Gastrocnemius medialis (tissue), 4 donors: ENCODE data around the gene KRTAP10-7. TPM values are rescaled to one million over a fixed set of nuclear protein-coding genes. Genes with fewer than 3 reads are reported as not detected.

Experiments
- ATAC-seq, 2 donors: fragments of 150-250 bp; one replicate each; pipeline ENCODE4 v1.9.1; 2016
- DNase-seq, 2 donors: peaks; one replicate each; pipeline ENCODE4 v3.0.0-alpha.2; 2019
- H3K27ac ChIP-seq, 4 donors: fragments of 200-600 bp; sonication (generic); 1 replicate in 1 of 4; 2 replicates in 3 of 4; pipeline ENCODE4 v1.5.1; 2016 to 2018; ENCODE audit warnings: mild to moderate bottlenecking in 2 of 4, moderate library complexity in 1 of 4
- H3K27me3 ChIP-seq, 3 donors: fragments of 200-600 bp; sonication (generic) in 2 of 3; 1 replicate in 1 of 3; 2 replicates in 2 of 3; pipeline versions ENCODE4 v1.5.1 to v1.6.0; 2016 to 2019; ENCODE audit warnings: mild to moderate bottlenecking in 1 of 3, moderate library complexity in 1 of 3
- H3K36me3 ChIP-seq, 2 donors: fragments of 200-600 bp; sonication (generic) in 1 of 2; one replicate each; pipeline ENCODE4 v1.5.1; 2017 to 2018
- H3K4me1 ChIP-seq, 2 donors: fragments of 200-600 bp; sonication (generic) in 1 of 2; one replicate each; pipeline ENCODE4 v1.5.1; 2016 to 2017; ENCODE audit warnings: mild to moderate bottlenecking in 2 of 2
- H3K4me3 ChIP-seq, 4 donors: fragments of 200-600 bp; sonication (generic) in 3 of 4; 1 replicate in 1 of 4; 2 replicates in 3 of 4; pipeline ENCODE4 v1.5.1; 2016 to 2019; ENCODE audit warnings: mild to moderate bottlenecking in 2 of 4
- H3K9me3 ChIP-seq, 3 donors: fragments of 200-600 bp; sonication (generic) in 2 of 3; 1 replicate in 1 of 3; 2 replicates in 2 of 3; pipeline ENCODE4 v1.5.1; 2016 to 2019
- CTCF ChIP-seq, 5 experiments: fragments of 450-650 bp in 3 of 5; fragments of 200-600 bp in 2 of 5; sonication (generic) in 2 of 5; IDR thresholded peaks in 4 of 5; conservative IDR thresholded peaks in 1 of 5; 1 replicate in 4 of 5; 2 replicates in 1 of 5; pipeline ENCODE4 v1.5.1; 2016 to 2019; ENCODE audit warnings: antibody characterized with exemption in 5 of 5, mild to moderate bottlenecking in 3 of 5, moderate library complexity in 3 of 5
- POLR2A ChIP-seq, 2 donors: fragments of 450-650 bp; IDR thresholded peaks; one replicate each; pipeline ENCODE4 v1.6.1; 2017; ENCODE audit warnings: antibody characterized with exemption in 2 of 2, mild to moderate bottlenecking in 2 of 2, moderate library complexity in 2 of 2
- in situ Hi-C, 4 donors: fragments of 200-750 bp; cut with MboI; loops; one replicate each; pipeline versions ENCODE4 v1.15.0 to v1.8.0; 2017; ENCODE audit warnings: low sequenced_read_pairs in 4 of 4
- intact Hi-C: fragments of 100-400 bp; cut with DNase I; formaldehyde crosslinking; loops from one replicate; pipeline ENCODE4 v1.15.1; 2023; ENCODE audit warnings: low total_unique reads
- total RNA-seq, 4 donors: library from RNA; depleted of rRNA; stranded (reverse); fragments of >200 nt; gene quantifications; one replicate each; pipeline versions ENCODE4 v1.1.0 to v1.2.3, GENCODE V29; 2016

KRTAP10-7 gene
- total RNA-seq, 4 donors from 2014 or later = not detected

DNA sequence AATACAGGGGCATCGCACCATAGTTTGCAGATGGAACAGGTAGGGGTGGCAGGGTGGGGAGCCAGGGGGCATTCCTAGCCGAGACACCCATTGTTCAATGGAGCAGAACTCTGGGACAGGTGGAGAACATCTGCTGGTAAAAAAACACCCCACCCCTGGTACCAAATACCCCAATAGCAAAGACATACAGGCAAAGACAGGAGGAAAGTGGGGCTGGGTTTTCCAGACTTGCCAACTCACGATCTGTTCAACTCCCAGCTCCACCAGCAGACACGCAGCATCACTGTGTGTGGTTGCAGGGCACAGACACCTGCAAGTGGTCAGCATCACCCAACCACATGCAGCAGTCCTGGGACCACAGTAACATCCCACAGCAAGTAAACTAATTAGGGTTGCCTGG, 11.2 kb downstream of the KRTAP10-7 start:
- in situ Hi-C loops = no loop called here
- Histone ChIP-seq H3K27ac (no peak overlapping the region), H3K36me3 (no peaks in the 10 kb centered on the region), H3K4me3 (no peak overlapping the region), H3K27me3 (peaks cover 5 to 11% (median 5%) of the 10 kb centered on the region in 3 donors), H3K4me1 (no peaks in the 10 kb centered on the region), H3K9me3 (no peaks in the 10 kb centered on the region)
- ATAC-seq = no peak
- TF ChIP-seq CTCF (IDR thresholded peaks at IDR 0.05 in 4 of 5, conservative IDR thresholded peaks at IDR 0.05 in 1 of 5) (no peak), POLR2A (IDR thresholded peaks at IDR 0.05) (no peak)
- DNase-seq = no peak
- intact Hi-C loops = no loop called here

DNA sequence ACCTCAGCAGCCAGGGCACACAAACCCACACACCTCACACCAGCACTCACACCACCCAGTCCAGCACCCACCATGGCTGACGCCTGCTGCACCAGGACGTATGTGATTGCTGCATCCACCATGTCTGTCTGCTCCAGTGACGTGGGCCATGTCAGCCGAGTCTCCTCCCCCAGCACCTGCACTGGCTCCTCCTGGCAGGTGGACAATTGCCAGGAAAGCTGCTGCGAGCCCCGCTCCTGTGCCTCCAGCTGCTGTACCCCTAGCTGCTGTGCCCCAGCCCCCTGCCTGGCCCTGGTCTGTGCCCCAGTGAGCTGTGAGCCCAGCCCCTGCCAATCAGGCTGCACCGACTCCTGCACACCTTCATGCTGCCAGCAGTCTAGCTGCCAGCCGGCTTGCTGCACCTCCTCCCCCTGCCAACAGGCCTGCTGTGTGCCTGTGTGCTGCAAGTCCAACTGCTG, 11.7 kb downstream of the KRTAP10-7 start, which contains the start of gene KRTAP10-8:
KRTAP10-8 (plus strand) TSS at position 51 of the 458 bp plus-strand sequence; CDS start at position 73, 22 bp downstream.
- no peak for DNase-seq
- no peak within 1 kb of the TSS for H3K27ac ChIP-seq
- intact Hi-C loops = no loop called here
- H3K4me1 ChIP-seq = no peaks in the 10 kb centered on the region
- TF ChIP-seq POLR2A (IDR thresholded peaks at IDR 0.05) (no peak), CTCF (IDR thresholded peaks at IDR 0.05 in 4 of 5, conservative IDR thresholded peaks at IDR 0.05 in 1 of 5) (no peak)
- in situ Hi-C loops = no loop called here
- H3K27me3 ChIP-seq = peaks cover 5 to 11% (median 5%) of the 10 kb centered on the region in 3 donors
- ATAC-seq = no peak
- no peaks in the 10 kb centered on the region for H3K9me3 ChIP-seq
- H3K4me3 ChIP-seq = no peak within 1 kb of the TSS
- H3K36me3 ChIP-seq = no peaks in the 10 kb centered on the region

DNA sequence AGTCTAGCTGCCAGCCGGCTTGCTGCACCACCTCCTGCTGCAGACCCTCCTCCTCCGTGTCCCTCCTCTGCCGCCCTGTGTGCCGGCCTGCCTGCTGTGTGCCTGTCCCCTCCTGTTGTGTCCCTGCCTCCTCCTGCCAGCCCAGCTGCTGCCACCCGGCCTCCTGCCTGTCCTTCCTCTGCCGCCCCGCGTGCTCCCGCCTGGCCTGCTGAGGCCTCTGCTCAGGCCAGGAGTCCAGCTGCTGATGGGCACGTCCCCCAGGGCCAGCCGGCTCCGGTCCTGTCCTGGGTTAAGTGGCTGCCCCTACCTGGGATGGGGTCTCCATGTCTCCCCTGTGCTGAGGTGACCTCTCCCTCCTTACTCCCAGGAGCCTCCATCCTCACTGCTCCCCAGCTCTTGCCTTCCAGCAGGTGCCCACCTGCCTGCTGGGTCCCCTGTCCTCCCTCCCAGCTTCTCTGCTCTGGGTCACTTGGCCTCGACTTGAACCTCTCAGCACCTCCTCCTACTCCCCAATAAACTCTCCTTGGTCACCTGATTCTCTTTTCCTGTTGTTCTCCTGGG, 12.4 kb downstream of the KRTAP10-7 start:
- H3K27ac ChIP-seq = no peak overlapping the region
- ATAC-seq = no peak
- no peaks in the 10 kb centered on the region for H3K9me3 ChIP-seq
- TF ChIP-seq POLR2A (IDR thresholded peaks at IDR 0.05) = no peak
- no peak for TF ChIP-seq CTCF (IDR thresholded peaks at IDR 0.05 in 4 of 5, conservative IDR thresholded peaks at IDR 0.05 in 1 of 5)
- H3K27me3 ChIP-seq = peaks cover 5 to 11% (median 5%) of the 10 kb centered on the region in 3 donors
- H3K4me1 ChIP-seq = no peaks in the 10 kb centered on the region
- intact Hi-C loops = no loop called here
- no peaks in the 10 kb centered on the region for H3K36me3 ChIP-seq
- no peak for DNase-seq
- in situ Hi-C loops = no loop called here
- H3K4me3 ChIP-seq = no peak overlapping the region

DNA sequence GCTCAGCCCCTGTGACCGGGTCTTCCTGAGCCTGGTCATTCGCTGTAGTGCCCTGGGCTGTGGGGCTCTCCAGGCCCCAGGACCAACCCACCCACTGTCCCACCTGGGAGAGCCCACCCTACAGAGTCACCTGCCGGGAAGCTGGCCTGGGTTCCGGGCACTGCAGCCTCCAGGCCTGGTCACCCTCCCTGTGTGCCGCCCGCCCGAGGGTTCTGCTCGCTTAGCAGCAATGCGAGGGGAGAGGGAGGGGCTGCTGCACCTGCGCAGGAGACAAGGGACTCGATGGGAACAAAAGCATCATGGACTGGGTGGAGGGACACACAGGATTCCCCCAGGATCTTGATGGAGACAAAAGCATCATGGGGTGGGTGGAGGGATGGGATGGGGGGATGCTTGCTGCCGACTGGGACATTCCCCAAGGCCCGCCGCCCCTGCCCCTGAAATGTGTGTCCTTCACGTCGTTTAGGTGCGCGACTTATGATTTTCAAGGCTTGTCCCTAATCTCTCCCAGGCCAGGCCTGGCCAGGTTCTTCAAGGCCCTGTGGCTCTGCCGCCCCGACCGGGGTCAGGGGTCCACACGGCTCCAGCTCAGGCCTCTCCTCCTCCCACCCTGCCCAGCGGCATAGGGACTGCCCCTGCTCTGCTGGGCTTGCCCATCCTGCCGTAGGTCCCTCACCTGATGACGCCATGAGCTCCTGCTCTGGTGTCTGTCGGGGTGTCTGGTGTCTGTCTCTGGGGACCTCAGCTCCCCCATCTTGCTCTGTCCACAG, 13.2 kb downstream of the KRTAP10-7 start:
- Histone ChIP-seq H3K4me3 (no peak overlapping the region), H3K4me1 (no peaks in the 10 kb centered on the region), H3K36me3 (no peaks in the 10 kb centered on the region), H3K27me3 (peaks cover 5 to 11% (median 5%) of the 10 kb centered on the region in 3 donors), H3K27ac (no peak overlapping the region), H3K9me3 (no peaks in the 10 kb centered on the region)
- in situ Hi-C loops (no loop called here), intact Hi-C loops (no loop called here)
- DNase-seq = no peak
- no peak for ATAC-seq
- TF ChIP-seq POLR2A (IDR thresholded peaks at IDR 0.05) (no peak), CTCF (IDR thresholded peaks at IDR 0.05 in 4 of 5, conservative IDR thresholded peaks at IDR 0.05 in 1 of 5) (no peak)
